Type B pancreatic cell (in vitro differentiated cells): ENCODE data around the gene ASPHD2. TPM values are rescaled to one million over a fixed set of nuclear protein-coding genes. Genes with fewer than 3 reads are reported as not detected.
A peak's percentile ranks its signal among the peaks of the same experiment; 100 is the strongest.

Source experiments
- DNase-seq: peaks from one replicate; pipeline ENCODE4 v3.0.0; 2021; ENCODE audit warnings: mixed read lengths; ENCODE audit not compliant: unreplicated experiment; ENCODE audit errors: extremely low spot score
- H3K27ac Mint-ChIP-seq: 2 replicates; pipeline ENCODE4 v1.8.0; 2021; ENCODE audit warnings: mild to moderate bottlenecking, mixed read lengths
- H3K27me3 Mint-ChIP-seq: 2 replicates; pipeline ENCODE4 v1.8.0; 2021; ENCODE audit warnings: mixed read lengths
- H3K36me3 Mint-ChIP-seq: 2 replicates; pipeline ENCODE4 v1.8.0; 2021; ENCODE audit warnings: mixed read lengths
- H3K4me1 Mint-ChIP-seq: one replicate; pipeline ENCODE4 v1.8.0; 2021; ENCODE audit warnings: mixed read lengths; ENCODE audit not compliant: unreplicated experiment
- H3K4me3 Mint-ChIP-seq: 2 replicates; pipeline ENCODE4 v1.8.0; 2021; ENCODE audit warnings: mild to moderate bottlenecking, mixed read lengths
- H3K9me3 Mint-ChIP-seq: 2 replicates; pipeline ENCODE4 v1.8.0; 2021; ENCODE audit warnings: mixed read lengths
- total RNA-seq: library from RNA; stranded (reverse); gene quantifications from 2 replicates; pipeline ENCODE4 v1.2.1, GENCODE V29; 2021; ENCODE audit warnings: low replicate concordance
- TF ChIP-seq, protein P1 (sequence below): fragments of 200-600 bp; sonication (generic); conservative IDR thresholded peaks from 2 replicates; pipeline ENCODE4 v1.5.0; 2021; ENCODE audit warnings: antibody characterized with exemption, mild to moderate bottlenecking

The ASPHD2 gene
- total RNA-seq, 1 donor from 2014 or later, result 2.4 TPM

DNA sequence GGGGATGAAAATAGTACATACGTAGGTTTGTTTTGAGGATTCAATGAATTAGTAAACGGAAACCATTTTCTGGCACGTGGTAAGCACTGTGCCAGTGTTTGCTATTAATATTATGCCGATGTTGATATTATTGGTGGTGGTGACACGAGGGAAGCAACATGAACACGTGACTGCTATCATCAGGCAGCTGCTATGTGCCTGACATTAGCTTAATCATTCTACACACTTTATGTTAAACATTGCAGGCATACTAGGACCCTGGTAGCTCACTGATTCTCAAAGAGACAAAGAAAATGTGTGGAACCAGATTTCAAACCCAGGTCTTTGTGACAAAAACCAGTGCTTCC is 55.3 kb downstream of the ASPHD2 start:
- peaks cover 39% of the 10 kb centered on the region for H3K4me1 Mint-ChIP-seq
- TF ChIP-seq, protein P1, sequence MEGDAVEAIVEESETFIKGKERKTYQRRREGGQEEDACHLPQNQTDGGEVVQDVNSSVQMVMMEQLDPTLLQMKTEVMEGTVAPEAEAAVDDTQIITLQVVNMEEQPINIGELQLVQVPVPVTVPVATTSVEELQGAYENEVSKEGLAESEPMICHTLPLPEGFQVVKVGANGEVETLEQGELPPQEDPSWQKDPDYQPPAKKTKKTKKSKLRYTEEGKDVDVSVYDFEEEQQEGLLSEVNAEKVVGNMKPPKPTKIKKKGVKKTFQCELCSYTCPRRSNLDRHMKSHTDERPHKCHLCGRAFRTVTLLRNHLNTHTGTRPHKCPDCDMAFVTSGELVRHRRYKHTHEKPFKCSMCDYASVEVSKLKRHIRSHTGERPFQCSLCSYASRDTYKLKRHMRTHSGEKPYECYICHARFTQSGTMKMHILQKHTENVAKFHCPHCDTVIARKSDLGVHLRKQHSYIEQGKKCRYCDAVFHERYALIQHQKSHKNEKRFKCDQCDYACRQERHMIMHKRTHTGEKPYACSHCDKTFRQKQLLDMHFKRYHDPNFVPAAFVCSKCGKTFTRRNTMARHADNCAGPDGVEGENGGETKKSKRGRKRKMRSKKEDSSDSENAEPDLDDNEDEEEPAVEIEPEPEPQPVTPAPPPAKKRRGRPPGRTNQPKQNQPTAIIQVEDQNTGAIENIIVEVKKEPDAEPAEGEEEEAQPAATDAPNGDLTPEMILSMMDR, result no peak
- no peaks in the 10 kb centered on the region for H3K27me3 Mint-ChIP-seq
- no peak for DNase-seq
- peaks cover 6% of the 10 kb centered on the region for H3K36me3 Mint-ChIP-seq
- H3K9me3 Mint-ChIP-seq, result no peaks in the 10 kb centered on the region
- H3K27ac Mint-ChIP-seq, result peak overlapping the region; percentile 96
- peak overlapping the region; percentile 97 for H3K4me3 Mint-ChIP-seq

DNA sequence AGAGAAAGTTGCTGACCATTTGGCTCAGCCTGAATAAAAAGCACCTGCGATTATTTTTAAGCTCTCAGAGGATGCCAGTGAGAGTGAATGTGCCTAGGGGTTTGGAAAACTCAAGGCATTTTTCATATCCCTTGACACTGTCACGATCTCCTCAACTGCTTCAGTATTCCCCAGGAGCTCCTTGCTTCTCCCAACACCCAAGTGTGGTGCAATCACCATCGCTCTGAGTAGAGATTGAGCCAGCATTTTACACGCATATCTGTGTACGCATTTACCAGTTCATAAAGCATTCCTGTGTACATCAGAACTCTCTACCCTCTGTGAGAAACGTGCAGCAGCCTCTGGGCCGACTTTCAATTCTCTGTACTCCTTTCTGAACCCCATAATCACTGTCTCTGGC is 56.0 kb downstream of the ASPHD2 start:
- H3K27me3 Mint-ChIP-seq, result no peaks in the 10 kb centered on the region
- TF ChIP-seq, protein P1, result no peak
- H3K4me3 Mint-ChIP-seq, result peak overlapping the region; percentile 97
- H3K4me1 Mint-ChIP-seq, result peaks cover 32% of the 10 kb centered on the region
- DNase-seq, result no peak
- H3K27ac Mint-ChIP-seq, result peak overlapping the region; percentile 96
- H3K36me3 Mint-ChIP-seq, result peaks cover 6% of the 10 kb centered on the region
- no peaks in the 10 kb centered on the region for H3K9me3 Mint-ChIP-seq

DNA sequence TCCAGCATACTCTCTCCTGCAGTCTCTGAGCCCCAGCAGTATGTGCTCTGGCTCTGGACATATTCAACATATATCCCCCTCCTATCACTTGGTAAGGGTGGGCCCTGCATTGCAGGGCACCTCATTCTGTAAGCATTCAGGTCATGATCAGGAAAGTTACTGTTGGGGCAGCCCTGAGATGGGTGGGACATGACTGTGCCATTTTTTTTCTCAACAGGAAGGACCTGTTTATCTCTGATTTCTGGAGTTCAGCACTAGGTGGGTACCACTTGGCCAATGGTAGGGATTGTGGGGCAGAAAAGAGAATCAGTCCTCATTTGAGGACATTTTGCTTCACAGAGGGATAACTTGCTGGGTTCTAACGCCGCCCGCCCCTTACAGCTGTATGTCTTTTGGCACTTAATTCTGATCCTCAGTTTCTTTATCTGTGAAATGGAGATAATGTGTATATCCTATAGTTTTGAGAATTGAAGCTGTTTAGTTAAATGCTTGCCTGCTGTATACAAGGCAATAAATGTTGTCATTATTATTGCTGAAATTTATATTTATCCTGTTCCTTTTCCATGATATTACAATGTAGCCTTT is 56.8 kb downstream of the ASPHD2 start:
- H3K4me1 Mint-ChIP-seq, result peaks cover 32% of the 10 kb centered on the region
- DNase-seq, result no peak
- H3K4me3 Mint-ChIP-seq, result peak overlapping the region; percentile 97

DNA sequence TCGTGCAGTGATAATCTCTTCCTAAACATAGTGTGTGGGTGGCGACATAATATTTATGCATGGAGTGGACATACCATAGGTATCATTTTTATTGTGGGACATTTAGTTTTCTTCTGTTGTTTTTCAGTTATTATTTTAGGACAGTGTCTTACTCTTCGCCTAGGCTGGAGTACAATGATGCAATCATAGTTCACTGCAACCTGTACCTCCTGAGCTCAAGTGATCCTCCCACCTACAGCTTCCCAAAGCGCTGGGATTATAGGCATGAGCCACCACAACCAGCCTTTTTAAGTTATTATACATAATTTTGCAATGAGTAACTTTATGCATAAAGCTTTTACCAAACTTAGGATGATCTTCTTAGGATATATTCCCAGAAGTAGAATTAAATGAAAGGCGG is 57.3 kb downstream of the ASPHD2 start:
- peaks cover 27% of the 10 kb centered on the region for H3K4me1 Mint-ChIP-seq
- no peaks in the 10 kb centered on the region for H3K27me3 Mint-ChIP-seq
- H3K4me3 Mint-ChIP-seq, result peak overlapping the region; percentile 97
- DNase-seq, result no peak
- no peaks in the 10 kb centered on the region for H3K9me3 Mint-ChIP-seq
- TF ChIP-seq, protein P1, result no peak
- peaks cover 7% of the 10 kb centered on the region for H3K36me3 Mint-ChIP-seq
- peak overlapping the region; percentile 96 for H3K27ac Mint-ChIP-seq

More for the DNA sequence above, 56.8 kb downstream of the ASPHD2 start:
- H3K36me3 Mint-ChIP-seq, result peaks cover 9% of the 10 kb centered on the region
- no peaks in the 10 kb centered on the region for H3K9me3 Mint-ChIP-seq
- TF ChIP-seq, protein P1, result no peak
- peak overlapping the region; percentile 96 for H3K27ac Mint-ChIP-seq
- no peaks in the 10 kb centered on the region for H3K27me3 Mint-ChIP-seq

DNA sequence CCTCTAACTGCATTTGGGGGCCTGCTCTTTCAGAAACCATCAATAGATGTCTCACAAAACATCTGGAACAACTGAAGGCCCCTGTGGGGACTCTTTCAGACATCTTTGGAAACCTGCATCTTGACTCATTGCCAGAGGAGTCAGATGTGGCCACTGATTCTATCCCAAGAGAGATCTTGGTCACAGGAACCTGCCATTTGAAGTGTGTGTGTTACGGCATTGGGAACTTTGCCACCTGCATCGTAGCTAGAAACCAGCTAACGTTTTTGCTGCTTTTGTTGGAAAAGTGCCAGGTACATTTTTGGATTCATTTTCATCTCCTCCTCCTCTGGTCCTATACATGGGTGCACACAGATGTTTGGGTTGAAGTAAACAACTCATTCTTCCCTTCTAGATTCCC is 58.9 kb downstream of the ASPHD2 start:
- TF ChIP-seq, protein P1, result no peak
- DNase-seq, result no peak
- H3K36me3 Mint-ChIP-seq, result peaks cover 4% of the 10 kb centered on the region
- no peak overlapping the region for H3K27ac Mint-ChIP-seq
- no peak overlapping the region for H3K4me3 Mint-ChIP-seq
- H3K27me3 Mint-ChIP-seq, result no peaks in the 10 kb centered on the region
- H3K9me3 Mint-ChIP-seq, result no peaks in the 10 kb centered on the region
- H3K4me1 Mint-ChIP-seq, result peaks cover 12% of the 10 kb centered on the region
